HG02588 (cell line): Measurements from ENCODE around the gene SMC5.
"Not testable (repeated sequence)": the region's sequence is repeated elsewhere in the genome, so short reads cannot be mapped to it uniquely, and the experiment has no call there.

ENCODE experiments used
- ATAC-seq: cut with Tn5 transposase; IDR thresholded peaks from one replicate; pipeline ENCODE4 v1.9.1; 2021; ENCODE audit warnings: mild to moderate bottlenecking, moderate library complexity; ENCODE audit not compliant: unreplicated experiment

The SMC5 gene

DNA sequence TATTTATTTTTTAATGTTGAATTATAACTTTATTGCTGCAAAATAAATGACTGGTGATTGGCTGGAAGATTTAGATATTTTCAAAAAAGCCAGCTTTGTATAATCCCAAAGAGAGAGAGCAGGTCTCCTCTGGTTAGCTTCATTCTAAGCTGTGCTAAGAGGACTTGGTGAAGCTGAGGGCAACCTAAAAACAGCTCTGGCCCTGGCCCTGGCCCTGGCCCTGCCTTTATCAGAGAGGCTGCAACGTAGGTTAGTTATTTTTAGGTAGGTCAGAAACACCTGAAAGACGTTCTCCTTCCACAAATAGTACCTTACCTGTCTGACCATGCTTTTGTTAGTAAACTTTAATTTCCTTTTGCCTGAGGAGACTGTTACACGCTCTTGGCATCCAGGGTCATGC lies 97.0 kb downstream of the SMC5 start:
- ATAC-seq, result no peak

DNA sequence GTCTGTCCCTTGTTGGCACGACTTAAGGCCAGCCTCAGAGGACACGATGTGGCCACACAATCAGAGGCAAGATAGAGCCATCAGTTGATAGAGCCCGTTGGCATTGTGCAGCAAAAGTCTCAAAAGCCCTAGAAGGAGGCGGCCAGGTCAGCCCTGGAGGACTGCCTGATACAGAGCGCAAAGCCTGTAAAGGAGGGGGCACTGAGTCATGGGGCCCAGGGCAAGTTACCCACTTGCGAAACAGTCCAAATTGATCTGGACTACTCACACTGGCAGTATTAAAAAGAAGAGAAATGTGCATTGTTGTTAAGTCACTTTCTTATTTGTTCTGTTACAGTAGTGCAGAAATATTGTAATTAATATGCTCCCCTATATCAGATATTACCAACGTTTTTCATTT lies 104.2 kb downstream of the SMC5 start:
- no peak for ATAC-seq

- ATAC-seq, result no peak
Observed at GRCh38 chr9:70363760-70364159, 105.0 kb downstream of the SMC5 start.

GRCh38 chr9:70367305-70367930 lies 108.6 kb downstream of the SMC5 start:
- no peak for ATAC-seq

- ATAC-seq, result no peak
Observed at GRCh38 chr9:70374962-70375618, 116.3 kb downstream of the SMC5 start.

GRCh38 chr9:70382046-70382708 lies 123.4 kb downstream of the SMC5 start:
- no peak for ATAC-seq

DNA sequence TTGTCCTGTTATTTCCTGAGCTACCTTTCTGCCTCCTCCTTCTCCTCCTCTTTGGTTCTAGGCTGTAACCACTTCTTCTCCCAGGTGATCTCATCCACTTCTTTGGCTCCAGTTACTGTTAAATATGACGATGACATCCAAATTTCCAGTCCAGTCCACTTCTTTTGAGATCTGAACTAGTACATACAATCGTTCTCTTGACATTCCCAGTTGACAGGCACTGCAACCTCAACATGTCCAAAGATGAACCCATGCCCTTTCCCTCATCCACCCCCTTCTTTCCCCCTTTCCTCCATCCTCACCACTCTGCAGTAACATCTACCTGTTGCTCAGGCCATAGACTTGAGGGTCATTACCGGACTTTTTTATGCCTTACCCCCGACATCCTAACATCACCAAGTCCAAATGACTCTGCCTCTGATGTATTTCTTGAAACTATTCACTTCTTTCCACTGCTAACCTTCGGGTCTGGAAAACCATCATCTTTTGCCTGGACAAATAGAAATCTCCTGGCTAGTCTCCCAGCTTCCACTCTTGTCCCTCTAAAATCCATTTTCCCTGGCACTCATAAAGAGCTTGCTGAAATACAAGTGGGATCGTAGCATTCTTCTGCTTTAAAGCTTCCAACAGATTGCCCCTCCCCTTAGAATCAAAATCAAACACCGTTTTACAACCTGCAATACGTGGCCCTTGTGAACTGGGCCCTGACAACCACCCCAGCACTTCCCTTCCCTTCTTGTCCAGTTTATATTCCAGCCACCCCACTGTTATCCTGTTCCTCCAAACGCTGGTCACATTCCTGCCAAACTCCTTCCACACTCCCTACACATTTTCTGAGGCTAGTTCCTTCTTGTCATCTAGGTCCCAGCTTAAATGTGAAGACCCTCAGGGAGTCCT lies 124.2 kb downstream of the SMC5 start:
- ATAC-seq, result no peak

DNA sequence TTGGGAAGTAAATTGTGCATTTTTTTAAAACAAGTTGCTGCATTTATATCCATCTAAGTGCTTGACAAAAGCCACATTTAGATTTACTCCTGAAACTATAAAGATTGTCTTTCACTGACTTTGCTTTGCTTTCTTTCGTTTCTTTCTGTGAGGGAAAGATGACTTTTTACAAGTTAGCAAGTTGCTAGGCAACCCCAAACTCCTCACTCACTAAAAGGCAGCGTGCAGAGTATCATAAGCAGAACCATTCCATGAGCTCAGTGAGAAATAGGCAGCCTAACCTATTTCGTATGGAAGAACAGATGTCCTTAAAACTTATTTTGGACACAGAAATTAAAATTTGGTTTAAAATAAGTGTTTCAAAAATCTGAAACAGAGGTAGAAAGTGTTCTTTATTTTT lies 126.6 kb downstream of the SMC5 start:
- no peak for ATAC-seq

DNA sequence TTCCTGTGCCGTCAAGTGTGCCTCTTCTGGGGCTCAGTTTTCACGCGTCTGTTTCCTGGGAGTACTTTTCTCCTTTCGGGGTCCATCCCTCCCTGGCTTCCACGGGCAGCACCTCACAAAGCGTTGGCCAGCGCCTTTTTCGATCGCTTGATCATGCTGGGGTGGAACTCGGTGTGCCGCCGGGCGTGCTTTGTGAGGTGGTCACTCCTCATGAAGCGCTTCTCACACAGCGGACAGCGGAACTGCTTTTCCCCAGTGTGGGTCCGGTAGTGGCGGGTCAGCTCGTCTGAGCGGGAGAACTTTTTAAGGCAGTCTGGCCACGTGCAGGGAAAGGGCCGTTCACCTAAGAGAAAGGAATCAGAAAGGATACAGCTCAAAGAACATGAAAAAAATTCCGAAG lies 128.9 kb downstream of the SMC5 start:
- ATAC-seq, result no peak

GRCh38 chr9:70389188-70389587 lies 130.4 kb downstream of the SMC5 start:
- ATAC-seq, result no peak

DNA sequence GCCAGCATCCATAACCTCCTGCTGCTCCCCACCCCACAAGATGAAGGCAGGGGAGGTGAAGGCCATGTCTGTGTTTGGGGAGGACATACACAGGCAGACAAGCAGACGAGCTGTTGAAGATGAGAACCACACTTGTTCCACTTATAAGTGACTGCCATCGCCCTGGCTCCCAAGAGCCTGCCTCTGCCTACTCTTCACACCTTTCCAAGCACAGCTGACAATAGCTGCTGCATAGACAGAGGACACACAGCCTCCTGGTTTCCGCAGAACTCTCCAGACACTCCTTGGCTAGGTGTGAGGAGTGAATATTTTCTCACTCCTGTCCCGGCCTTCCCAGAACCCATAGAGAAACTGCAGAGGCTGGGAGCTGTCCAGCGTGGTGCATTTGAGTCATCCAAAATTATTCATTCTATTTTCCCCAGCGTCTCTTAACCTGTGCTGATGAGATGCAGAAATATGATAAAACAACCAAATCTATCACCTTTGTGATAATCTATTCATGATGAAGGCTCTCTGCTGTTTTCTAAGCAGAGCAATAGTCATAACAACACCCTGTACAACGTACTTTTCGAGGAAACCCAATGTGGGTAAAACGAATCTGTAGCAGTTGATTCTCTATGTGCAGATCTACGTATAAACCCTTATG lies 131.0 kb downstream of the SMC5 start:
- ATAC-seq, result no peak

DNA sequence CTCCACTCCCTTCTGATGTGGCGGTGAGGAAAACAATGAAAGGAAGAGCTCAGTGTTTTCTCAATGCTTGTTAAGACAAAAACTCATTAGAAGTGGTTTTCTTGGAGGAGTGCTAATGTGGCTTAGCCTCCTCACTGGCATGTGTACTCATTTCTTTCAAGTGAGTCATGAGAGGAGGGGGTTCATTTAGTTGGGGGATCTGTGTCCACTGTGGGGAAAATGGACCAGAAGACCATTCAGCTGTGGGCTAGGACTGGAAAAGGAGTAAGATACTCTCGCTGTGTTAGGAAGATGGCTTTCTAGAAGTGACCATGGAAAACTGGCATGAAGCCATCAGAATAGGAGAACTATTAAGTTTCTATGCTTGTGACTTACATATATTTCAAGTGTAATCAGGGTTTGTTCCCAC lies 132.2 kb downstream of the SMC5 start:
- no peak for ATAC-seq

GRCh38 chr9:70392189-70392588 lies 133.4 kb downstream of the SMC5 start:
- ATAC-seq, result no peak

- no peak for ATAC-seq
Observed at GRCh38 chr9:70392850-70393249, 134.1 kb downstream of the SMC5 start.

- no peak for ATAC-seq
Observed at GRCh38 chr9:70395652-70396051, 136.9 kb downstream of the SMC5 start.

GRCh38 chr9:70398145-70398556 lies 139.4 kb downstream of the SMC5 start:
- ATAC-seq, result peak; percentile 99

GRCh38 chr9:70399141-70399540 lies 140.4 kb downstream of the SMC5 start:
- no peak for ATAC-seq

DNA sequence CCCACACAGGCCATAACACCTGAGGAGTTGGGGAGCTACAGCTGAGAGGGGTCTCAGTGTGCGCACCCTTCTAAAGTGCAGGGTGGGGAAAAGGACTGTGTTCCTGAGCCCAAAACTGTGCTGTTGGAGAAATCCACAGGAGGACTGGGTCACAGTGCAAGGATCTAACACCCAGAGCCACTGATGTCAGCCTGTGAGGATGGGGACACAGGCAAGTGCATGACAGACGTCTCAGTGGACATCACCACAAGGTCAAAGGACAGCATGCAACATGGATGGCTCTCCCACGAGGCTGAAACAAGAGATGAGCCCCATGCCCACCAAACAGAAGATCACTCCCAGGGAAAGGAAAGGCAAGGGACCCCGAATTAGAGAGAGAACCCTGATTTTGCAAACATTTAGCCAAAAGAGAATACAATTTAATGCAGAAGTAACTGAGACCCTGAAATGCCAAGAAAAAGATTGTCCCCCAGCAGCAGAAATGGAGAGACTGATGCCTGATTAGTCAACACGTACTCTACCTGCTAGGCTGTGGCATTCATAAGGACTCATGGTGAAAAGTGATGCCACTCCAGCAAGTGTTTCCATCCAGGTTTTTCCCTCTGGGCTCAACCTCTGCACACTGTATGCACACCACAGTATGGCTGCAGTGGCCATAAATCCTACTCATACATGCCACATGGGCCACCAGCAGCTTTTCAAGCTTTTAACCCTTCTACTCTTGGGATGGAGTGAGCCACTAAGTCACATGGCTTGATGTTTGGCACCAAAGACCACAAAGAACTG lies 141.5 kb downstream of the SMC5 start:
- no peak for ATAC-seq

GRCh38 chr9:70401241-70401640 lies 142.5 kb downstream of the SMC5 start:
- not testable (repeated sequence) for ATAC-seq

- no peak for ATAC-seq
Observed at GRCh38 chr9:70402213-70402612, 143.4 kb downstream of the SMC5 start.
